GM23338 (cell line): ENCODE data around the gene WDR41.

ENCODE experiments used
- CREB1 ChIP-seq: fragments of 250-450 bp; sonication (Bioruptor Pico); IDR thresholded peaks from 2 replicates; pipeline ENCODE4 v1.5.0; 2020; ENCODE audit warnings: low read depth, mild to moderate bottlenecking, moderate library complexity
- EZH2 ChIP-seq: fragments of 200-600 bp; sonication (generic); IDR thresholded peaks from one replicate; pipeline ENCODE4 v1.8.0; 2017; ENCODE audit warnings: antibody characterized with exemption, mild to moderate bottlenecking, low read depth; ENCODE audit not compliant: unreplicated experiment
- POLR2AphosphoS5 ChIP-seq: IDR thresholded peaks from 2 replicates; pipeline ENCODE4 v1.6.1; 2016; ENCODE audit warnings: antibody characterized with exemption, low read depth
- ZNF114 ChIP-seq: fragments of 250-450 bp; sonication (Bioruptor Pico); IDR thresholded peaks from 2 replicates; pipeline ENCODE4 v1.5.0; 2020; ENCODE audit warnings: mild to moderate bottlenecking, moderate library complexity
- ZNF331 ChIP-seq: fragments of 250-450 bp; sonication (Bioruptor Pico); IDR thresholded peaks from 2 replicates; pipeline ENCODE4 v1.5.0; 2020; ENCODE audit warnings: low read depth, mild to moderate bottlenecking, moderate library complexity
- TF ChIP-seq, protein P1 (sequence below), 2 experiments: fragments of 200-600 bp in 1 of 2; sonication (generic) in 1 of 2; conservative IDR thresholded peaks; 2 replicates each; pipeline versions ENCODE4 v1.5.1 to v1.6.1; 2016 to 2017; ENCODE audit warnings: antibody characterized with exemption in 2 of 2, low read depth in 2 of 2, mild to moderate bottlenecking in 2 of 2, moderate library complexity in 1 of 2
- TF ChIP-seq, protein P2 (sequence below): IDR thresholded peaks from one replicate; pipeline ENCODE4 v1.6.1; 2018; ENCODE audit warnings: antibody characterized with exemption; ENCODE audit not compliant: unreplicated experiment
- TF ChIP-seq, protein P3 (sequence below): fragments of 250-450 bp; sonication (Bioruptor Pico); IDR thresholded peaks from 2 replicates; pipeline ENCODE4 v1.5.0; 2020; ENCODE audit warnings: mild to moderate bottlenecking, moderate library complexity

DNA sequence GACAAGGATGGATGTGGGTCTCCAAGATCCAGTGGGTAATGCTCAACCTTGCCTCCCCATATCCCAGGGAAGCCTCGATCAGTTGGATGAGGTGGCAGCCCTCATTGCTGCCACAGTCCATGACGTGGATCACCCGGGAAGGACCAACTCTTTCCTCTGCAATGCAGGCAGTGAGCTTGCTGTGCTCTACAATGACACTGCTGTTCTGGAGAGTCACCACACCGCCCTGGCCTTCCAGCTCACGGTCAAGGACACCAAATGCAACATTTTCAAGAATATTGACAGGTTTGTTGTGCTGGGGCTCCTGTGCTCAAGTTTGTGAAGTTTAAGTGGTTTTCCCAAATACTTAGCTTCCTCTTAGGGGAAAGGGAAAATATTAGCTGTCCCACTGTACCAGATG lies 74.0 kb downstream of the WDR41 start:
- TF ChIP-seq ZNF331 (no peak), CREB1 (CRISPR knock-in tag) (no peak), EZH2 (no peak), ZNF114 (CRISPR knock-in tag) (no peak), POLR2AphosphoS5 (no peak)
- TF ChIP-seq, protein P1, sequence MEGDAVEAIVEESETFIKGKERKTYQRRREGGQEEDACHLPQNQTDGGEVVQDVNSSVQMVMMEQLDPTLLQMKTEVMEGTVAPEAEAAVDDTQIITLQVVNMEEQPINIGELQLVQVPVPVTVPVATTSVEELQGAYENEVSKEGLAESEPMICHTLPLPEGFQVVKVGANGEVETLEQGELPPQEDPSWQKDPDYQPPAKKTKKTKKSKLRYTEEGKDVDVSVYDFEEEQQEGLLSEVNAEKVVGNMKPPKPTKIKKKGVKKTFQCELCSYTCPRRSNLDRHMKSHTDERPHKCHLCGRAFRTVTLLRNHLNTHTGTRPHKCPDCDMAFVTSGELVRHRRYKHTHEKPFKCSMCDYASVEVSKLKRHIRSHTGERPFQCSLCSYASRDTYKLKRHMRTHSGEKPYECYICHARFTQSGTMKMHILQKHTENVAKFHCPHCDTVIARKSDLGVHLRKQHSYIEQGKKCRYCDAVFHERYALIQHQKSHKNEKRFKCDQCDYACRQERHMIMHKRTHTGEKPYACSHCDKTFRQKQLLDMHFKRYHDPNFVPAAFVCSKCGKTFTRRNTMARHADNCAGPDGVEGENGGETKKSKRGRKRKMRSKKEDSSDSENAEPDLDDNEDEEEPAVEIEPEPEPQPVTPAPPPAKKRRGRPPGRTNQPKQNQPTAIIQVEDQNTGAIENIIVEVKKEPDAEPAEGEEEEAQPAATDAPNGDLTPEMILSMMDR (conservative IDR thresholded peaks at IDR 0.05; ENCODE audit: low read depth in 2 of 2), result no peak
- TF ChIP-seq, protein P2, sequence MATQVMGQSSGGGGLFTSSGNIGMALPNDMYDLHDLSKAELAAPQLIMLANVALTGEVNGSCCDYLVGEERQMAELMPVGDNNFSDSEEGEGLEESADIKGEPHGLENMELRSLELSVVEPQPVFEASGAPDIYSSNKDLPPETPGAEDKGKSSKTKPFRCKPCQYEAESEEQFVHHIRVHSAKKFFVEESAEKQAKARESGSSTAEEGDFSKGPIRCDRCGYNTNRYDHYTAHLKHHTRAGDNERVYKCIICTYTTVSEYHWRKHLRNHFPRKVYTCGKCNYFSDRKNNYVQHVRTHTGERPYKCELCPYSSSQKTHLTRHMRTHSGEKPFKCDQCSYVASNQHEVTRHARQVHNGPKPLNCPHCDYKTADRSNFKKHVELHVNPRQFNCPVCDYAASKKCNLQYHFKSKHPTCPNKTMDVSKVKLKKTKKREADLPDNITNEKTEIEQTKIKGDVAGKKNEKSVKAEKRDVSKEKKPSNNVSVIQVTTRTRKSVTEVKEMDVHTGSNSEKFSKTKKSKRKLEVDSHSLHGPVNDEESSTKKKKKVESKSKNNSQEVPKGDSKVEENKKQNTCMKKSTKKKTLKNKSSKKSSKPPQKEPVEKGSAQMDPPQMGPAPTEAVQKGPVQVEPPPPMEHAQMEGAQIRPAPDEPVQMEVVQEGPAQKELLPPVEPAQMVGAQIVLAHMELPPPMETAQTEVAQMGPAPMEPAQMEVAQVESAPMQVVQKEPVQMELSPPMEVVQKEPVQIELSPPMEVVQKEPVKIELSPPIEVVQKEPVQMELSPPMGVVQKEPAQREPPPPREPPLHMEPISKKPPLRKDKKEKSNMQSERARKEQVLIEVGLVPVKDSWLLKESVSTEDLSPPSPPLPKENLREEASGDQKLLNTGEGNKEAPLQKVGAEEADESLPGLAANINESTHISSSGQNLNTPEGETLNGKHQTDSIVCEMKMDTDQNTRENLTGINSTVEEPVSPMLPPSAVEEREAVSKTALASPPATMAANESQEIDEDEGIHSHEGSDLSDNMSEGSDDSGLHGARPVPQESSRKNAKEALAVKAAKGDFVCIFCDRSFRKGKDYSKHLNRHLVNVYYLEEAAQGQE, result no peak
- TF ChIP-seq, protein P3, sequence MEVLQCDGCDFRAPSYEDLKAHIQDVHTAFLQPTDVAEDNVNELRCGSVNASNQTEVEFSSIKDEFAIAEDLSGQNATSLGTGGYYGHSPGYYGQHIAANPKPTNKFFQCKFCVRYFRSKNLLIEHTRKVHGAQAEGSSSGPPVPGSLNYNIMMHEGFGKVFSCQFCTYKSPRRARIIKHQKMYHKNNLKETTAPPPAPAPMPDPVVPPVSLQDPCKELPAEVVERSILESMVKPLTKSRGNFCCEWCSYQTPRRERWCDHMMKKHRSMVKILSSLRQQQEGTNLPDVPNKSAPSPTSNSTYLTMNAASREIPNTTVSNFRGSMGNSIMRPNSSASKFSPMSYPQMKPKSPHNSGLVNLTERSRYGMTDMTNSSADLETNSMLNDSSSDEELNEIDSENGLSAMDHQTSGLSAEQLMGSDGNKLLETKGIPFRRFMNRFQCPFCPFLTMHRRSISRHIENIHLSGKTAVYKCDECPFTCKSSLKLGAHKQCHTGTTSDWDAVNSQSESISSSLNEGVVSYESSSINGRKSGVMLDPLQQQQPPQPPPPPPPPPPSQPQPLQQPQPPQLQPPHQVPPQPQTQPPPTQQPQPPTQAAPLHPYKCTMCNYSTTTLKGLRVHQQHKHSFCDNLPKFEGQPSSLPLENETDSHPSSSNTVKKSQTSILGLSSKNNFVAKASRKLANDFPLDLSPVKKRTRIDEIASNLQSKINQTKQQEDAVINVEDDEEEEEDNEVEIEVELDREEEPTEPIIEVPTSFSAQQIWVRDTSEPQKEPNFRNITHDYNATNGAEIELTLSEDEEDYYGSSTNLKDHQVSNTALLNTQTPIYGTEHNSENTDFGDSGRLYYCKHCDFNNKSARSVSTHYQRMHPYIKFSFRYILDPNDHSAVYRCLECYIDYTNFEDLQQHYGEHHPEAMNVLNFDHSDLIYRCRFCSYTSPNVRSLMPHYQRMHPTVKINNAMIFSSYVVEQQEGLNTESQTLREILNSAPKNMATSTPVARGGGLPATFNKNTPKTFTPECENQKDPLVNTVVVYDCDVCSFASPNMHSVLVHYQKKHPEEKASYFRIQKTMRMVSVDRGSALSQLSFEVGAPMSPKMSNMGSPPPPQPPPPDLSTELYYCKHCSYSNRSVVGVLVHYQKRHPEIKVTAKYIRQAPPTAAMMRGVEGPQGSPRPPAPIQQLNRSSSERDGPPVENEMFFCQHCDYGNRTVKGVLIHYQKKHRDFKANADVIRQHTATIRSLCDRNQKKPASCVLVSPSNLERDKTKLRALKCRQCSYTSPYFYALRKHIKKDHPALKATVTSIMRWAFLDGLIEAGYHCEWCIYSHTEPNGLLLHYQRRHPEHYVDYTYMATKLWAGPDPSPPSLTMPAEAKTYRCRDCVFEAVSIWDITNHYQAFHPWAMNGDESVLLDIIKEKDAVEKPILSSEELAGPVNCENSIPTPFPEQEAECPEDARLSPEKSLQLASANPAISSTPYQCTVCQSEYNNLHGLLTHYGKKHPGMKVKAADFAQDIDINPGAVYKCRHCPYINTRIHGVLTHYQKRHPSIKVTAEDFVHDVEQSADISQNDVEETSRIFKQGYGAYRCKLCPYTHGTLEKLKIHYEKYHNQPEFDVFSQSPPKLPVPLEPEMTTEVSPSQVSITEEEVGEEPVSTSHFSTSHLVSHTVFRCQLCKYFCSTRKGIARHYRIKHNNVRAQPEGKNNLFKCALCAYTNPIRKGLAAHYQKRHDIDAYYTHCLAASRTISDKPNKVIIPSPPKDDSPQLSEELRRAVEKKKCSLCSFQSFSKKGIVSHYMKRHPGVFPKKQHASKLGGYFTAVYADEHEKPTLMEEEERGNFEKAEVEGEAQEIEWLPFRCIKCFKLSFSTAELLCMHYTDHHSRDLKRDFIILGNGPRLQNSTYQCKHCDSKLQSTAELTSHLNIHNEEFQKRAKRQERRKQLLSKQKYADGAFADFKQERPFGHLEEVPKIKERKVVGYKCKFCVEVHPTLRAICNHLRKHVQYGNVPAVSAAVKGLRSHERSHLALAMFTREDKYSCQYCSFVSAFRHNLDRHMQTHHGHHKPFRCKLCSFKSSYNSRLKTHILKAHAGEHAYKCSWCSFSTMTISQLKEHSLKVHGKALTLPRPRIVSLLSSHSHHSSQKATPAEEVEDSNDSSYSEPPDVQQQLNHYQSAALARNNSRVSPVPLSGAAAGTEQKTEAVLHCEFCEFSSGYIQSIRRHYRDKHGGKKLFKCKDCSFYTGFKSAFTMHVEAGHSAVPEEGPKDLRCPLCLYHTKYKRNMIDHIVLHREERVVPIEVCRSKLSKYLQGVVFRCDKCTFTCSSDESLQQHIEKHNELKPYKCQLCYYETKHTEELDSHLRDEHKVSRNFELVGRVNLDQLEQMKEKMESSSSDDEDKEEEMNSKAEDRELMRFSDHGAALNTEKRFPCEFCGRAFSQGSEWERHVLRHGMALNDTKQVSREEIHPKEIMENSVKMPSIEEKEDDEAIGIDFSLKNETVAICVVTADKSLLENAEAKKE (CRISPR knock-in tag), result no peak
